Endothelial cell of umbilical vein (primary cell): ENCODE results near the gene PPP4R1. TPM values are rescaled to one million over a fixed set of nuclear protein-coding genes. Genes with fewer than 3 reads are reported as not detected.

ENCODE experiments used
- BruUV-seq: library from RNA; stranded (reverse); fragments of 400-500 nt; replicated peaks from 2 replicates; lab custom pipeline; 2021; lab: Mats Ljungman, UMichigan
- CTCF ChIA-PET: fragments of 300-600, 350-600 bp; sonication (Branson Sonifier 250); formaldehyde crosslinking; loops from one replicate; lab custom pipeline; 2021; ENCODE audit warnings: antibody characterized with exemption, inconsistent platforms; lab: Charles Lee
- POLR2A ChIA-PET: fragments of 300-600, 350-600 bp; sonication (Branson Sonifier 250); formaldehyde crosslinking; loops from one replicate; lab custom pipeline; 2021; ENCODE audit warnings: antibody characterized with exemption, inconsistent platforms; lab: Charles Lee
- DNase-seq: peaks from one replicate; pipeline ENCODE4 v3.0.0-alpha.2; 2011; ENCODE audit warnings: low read depth, low spot score
- FAIRE-seq: peaks from 2 replicates; lab custom pipeline; 2011; peaks lifted over from hg19 to GRCh38; lab: Jason Lieb, UNC
- H2AFZ ChIP-seq: 2 replicates; pipeline ENCODE4 v1.6.0; 2012; ENCODE audit warnings: low read depth, low read length, control low read depth, inconsistent platforms
- H3K27ac ChIP-seq: 2 replicates; pipeline ENCODE4 v1.5.1; 2011; ENCODE audit warnings: low read depth, mild to moderate bottlenecking, control low read depth, low read length, moderate library complexity; ENCODE audit not compliant: insufficient read depth
- H3K27me3 ChIP-seq, 2 experiments: 2 replicates each; pipeline versions ENCODE4 v1.6.0 to v1.6.1; 2011; ENCODE audit warnings: low read length in 2 of 2, mixed read lengths in 1 of 2; ENCODE audit not compliant: control insufficient read depth in 2 of 2, insufficient read depth in 2 of 2
- H3K36me3 ChIP-seq, 2 experiments: 2 replicates in 1 of 2; 3 replicates in 1 of 2; pipeline ENCODE4 v1.5.1; 2011; ENCODE audit warnings: low read length in 2 of 2, mild to moderate bottlenecking in 1 of 2, moderate library complexity in 1 of 2; ENCODE audit not compliant: control insufficient read depth in 2 of 2, insufficient read depth in 2 of 2; ENCODE audit errors: extremely low read depth in 1 of 2
- H3K4me1 ChIP-seq: 3 replicates; pipeline ENCODE4 v1.5.1; 2011; ENCODE audit warnings: mild to moderate bottlenecking, low read length; ENCODE audit not compliant: control insufficient read depth, insufficient read depth; ENCODE audit errors: extremely low read depth
- H3K4me2 ChIP-seq: 2 replicates; pipeline ENCODE4 v1.6.1; 2011; ENCODE audit warnings: low read length, control low read depth, mixed read lengths; ENCODE audit not compliant: insufficient read depth
- H3K4me3 ChIP-seq, 3 experiments: fragments of 200-600 bp in 1 of 3; sonication (generic), shearing (Covaris generic) in 1 of 3; replicated peaks in 1 of 3; 2 replicates each; pipeline ENCODE4 v1.5.1; 2011 to 2016; ENCODE audit warnings: control low read depth in 3 of 3, low read length in 3 of 3, mild to moderate bottlenecking in 2 of 3, inconsistent platforms in 1 of 3, low read depth in 1 of 3, moderate library complexity in 1 of 3; ENCODE audit not compliant: insufficient read depth in 1 of 3
- H3K79me2 ChIP-seq: 2 replicates; pipeline ENCODE4 v1.6.0; 2012; ENCODE audit warnings: low read length, inconsistent platforms; ENCODE audit not compliant: control insufficient read depth, insufficient read depth
- H3K9ac ChIP-seq: replicated peaks from 2 replicates; pipeline ENCODE3; 2011; ENCODE audit warnings: low read length, control low read depth; ENCODE audit not compliant: insufficient read depth; ENCODE audit errors: extremely low read depth
- H3K9me1 ChIP-seq: replicated peaks from 3 replicates; pipeline ENCODE4 v1.6.0; 2011; ENCODE audit warnings: mild to moderate bottlenecking, low read length; ENCODE audit not compliant: control insufficient read depth, insufficient read depth; ENCODE audit errors: extremely low read depth
- H3K9me3 ChIP-seq: replicated peaks from 2 replicates; pipeline ENCODE4 v1.5.1; 2012; ENCODE audit warnings: low read length, inconsistent platforms; ENCODE audit not compliant: control insufficient read depth, insufficient read depth
- H4K20me1 ChIP-seq: replicated peaks from 2 replicates; pipeline ENCODE3; 2011; ENCODE audit warnings: mild to moderate bottlenecking, low read length; ENCODE audit not compliant: control insufficient read depth, insufficient read depth; ENCODE audit errors: extremely low read depth
- CTCF ChIP-seq, 2 donors: IDR thresholded peaks; 1 replicate in 1 of 2; 2 replicates in 1 of 2; pipeline ENCODE4 v1.5.1; 2011; ENCODE audit warnings: low read length in 2 of 2, mild to moderate bottlenecking in 2 of 2, moderate library complexity in 2 of 2, control low read depth in 1 of 2, inconsistent platforms in 1 of 2, low read depth in 1 of 2; ENCODE audit not compliant: insufficient read depth in 1 of 2; ENCODE audit errors: extremely low read depth in 1 of 2
- EZH2 ChIP-seq: IDR thresholded peaks from 2 replicates; pipeline ENCODE4 v1.6.1; 2012; ENCODE audit warnings: borderline replicate concordance, low read depth, mild to moderate bottlenecking, moderate library complexity, low read length, inconsistent platforms; ENCODE audit not compliant: severe bottlenecking
- FOS ChIP-seq: IDR thresholded peaks from 2 replicates; pipeline ENCODE4 v1.6.1; 2011; ENCODE audit warnings: mild to moderate bottlenecking, low read length, moderate library complexity, borderline replicate concordance; ENCODE audit not compliant: insufficient read depth
- GATA2 ChIP-seq: IDR thresholded peaks from 2 replicates; pipeline ENCODE4 v1.7.0; 2011; ENCODE audit warnings: low read depth, mild to moderate bottlenecking, moderate library complexity, mixed read lengths, low read length; ENCODE audit not compliant: insufficient read length, insufficient read depth
- JUN ChIP-seq: IDR thresholded peaks from 2 replicates; pipeline ENCODE4 v1.6.1; 2011; ENCODE audit warnings: borderline replicate concordance, low read depth; ENCODE audit not compliant: insufficient read length, insufficient read depth
- MAX ChIP-seq: IDR thresholded peaks from 2 replicates; pipeline ENCODE4 v1.6.1; 2011; ENCODE audit not compliant: insufficient read depth, insufficient read length
- POLR2A ChIP-seq: IDR thresholded peaks from 2 replicates; pipeline ENCODE4 v1.6.1; 2012; ENCODE audit warnings: low read depth, mild to moderate bottlenecking, control low read depth, low read length
- POLR2AphosphoS5 ChIP-seq: IDR thresholded peaks from 2 replicates; pipeline ENCODE4 v1.6.1; 2012; ENCODE audit warnings: low read depth, mild to moderate bottlenecking, control low read depth, low read length, moderate library complexity; ENCODE audit not compliant: insufficient read depth
- dilution Hi-C: fragments of 300-500 bp; cut with MboI; formaldehyde crosslinking; loops from one replicate; pipeline ENCODE4 v1.15.0; 2019; ENCODE audit warnings: low sequenced_read_pairs; ENCODE audit not compliant: extremely low pct_ligation_motif_present
- intact Hi-C: fragments of 100-400 bp; cut with micrococcal nuclease; formaldehyde crosslinking; loops from one replicate; pipeline ENCODE4 v1.10.0; 2022
- polyA plus RNA-seq, 4 experiments: library from polyadenylated mRNA; depleted of rRNA in 3 of 4; stranded (reverse) in 3 of 4; unstranded in 1 of 4; fragments of >200 nt; gene quantifications; 2 replicates each; pipeline versions ENCODE4 v1.2.1 to v1.2.3, GENCODE V29; 2011 to 2012; ENCODE audit warnings: missing spikeins in 1 of 4
- total RNA-seq: library from RNA; stranded (reverse); gene quantifications from 2 replicates; pipeline ENCODE4 v1.2.3, GENCODE V29; 2021

PPP4R1 gene
- total and polyA plus RNA-seq, 2 donors (not counting 3 experiments of a cell fraction or from before 2014, with no cell fraction given) = 138 to 152 TPM

- peaks cover 8 to 17% of the 10 kb centered on the region in 2 experiments for H3K36me3 ChIP-seq
Observed at GRCh38 chr18:9531791-9532410, 82.5 kb downstream of the PPP4R1 start.

More at GRCh38 chr18:9531791-9532410, 82.5 kb downstream of the PPP4R1 start:
- Histone ChIP-seq H3K4me3 (no peak overlapping the region), H4K20me1 (no peaks in the 10 kb centered on the region), H3K9ac (no peak overlapping the region), H3K4me2 (no peak overlapping the region), H3K27ac (no peak overlapping the region), H3K79me2 (no peaks in the 10 kb centered on the region), H3K9me1 (no peaks in the 10 kb centered on the region), H3K4me1 (no peaks in the 10 kb centered on the region), H3K27me3 (no peaks in the 10 kb centered on the region), H2AFZ (no peak overlapping the region), H3K9me3 (no peaks in the 10 kb centered on the region)
- intact Hi-C loops (no loop called here), dilution Hi-C loops (no loop called here)
- no TSS peak for BruUV-seq
- ChIA-PET CTCF (interaction anchor here (1.1 kb wide), 3 partner anchors 12 to 458 kb away, joined by 3 read pairs; no protein-coding TSS in a partner anchor), POLR2A (no interaction called here)
- peak; percentile 37 for FAIRE-seq
- TF ChIP-seq POLR2A = no peak
- TF ChIP-seq FOS = no peak
- TF ChIP-seq GATA2 = no peak
- TF ChIP-seq EZH2 = no peak
- no peak for TF ChIP-seq CTCF (IDR thresholded peaks at IDR 0.05; ENCODE audit: extremely low read depth in 1 of 2, insufficient read depth in 1 of 2, low read depth in 1 of 2, low read length in 2 of 2)
- TF ChIP-seq POLR2AphosphoS5 = no peak
- TF ChIP-seq JUN = no peak
- no peak for TF ChIP-seq MAX
- DNase-seq = no peak
